Mucosa of rectum (tissue), 2 donors: ENCODE results near the gene S100PBP.

ENCODE experiments used
- H3K27ac ChIP-seq, 2 donors: one replicate each; pipeline ENCODE4 v1.7.0; 2013; ENCODE audit warnings: inconsistent platforms in 2 of 2, low read depth in 2 of 2, low read length in 2 of 2
- H3K27me3 ChIP-seq, 2 donors: one replicate each; pipeline ENCODE4 v1.7.0; 2013; ENCODE audit warnings: low read length in 2 of 2; ENCODE audit not compliant: control insufficient read depth in 2 of 2, insufficient read depth in 2 of 2
- H3K36me3 ChIP-seq, 2 donors: one replicate each; pipeline ENCODE4 v1.7.0; 2013; ENCODE audit warnings: low read length in 2 of 2; ENCODE audit not compliant: control insufficient read depth in 2 of 2, insufficient read depth in 2 of 2
- H3K4me1 ChIP-seq, 2 donors: one replicate each; pipeline ENCODE4 v1.7.0; 2013; ENCODE audit warnings: low read length in 2 of 2, mild to moderate bottlenecking in 1 of 2; ENCODE audit not compliant: control insufficient read depth in 2 of 2, insufficient read depth in 2 of 2
- H3K4me3 ChIP-seq, 2 donors: one replicate each; pipeline ENCODE4 v1.7.0; 2013; ENCODE audit warnings: low read length in 2 of 2
- H3K9ac ChIP-seq, 2 donors: one replicate each; pipeline ENCODE4 v1.7.0; 2013; ENCODE audit warnings: low read length in 2 of 2, low read depth in 1 of 2, mild to moderate bottlenecking in 1 of 2
- H3K9me3 ChIP-seq, 2 donors: one replicate each; pipeline ENCODE4 v1.7.0; 2013; ENCODE audit warnings: low read length in 2 of 2; ENCODE audit not compliant: control insufficient read depth in 2 of 2
- donor health status: healthy.
- donor health status: Normal muscosa, but diverticular disease.

Gene S100PBP

GRCh38 chr1:32906654-32907053, 89.2 kb downstream of the S100PBP start:
- Histone ChIP-seq H3K36me3 (no peaks in the 10 kb centered on the region), H3K27me3 (peaks cover 0 to 3% of the 10 kb centered on the region in 2 donors), H3K4me3 (no peak overlapping the region), H3K9me3 (no peaks in the 10 kb centered on the region), H3K27ac (peak overlapping the region; percentile 91 to 93), H3K9ac (peak overlapping the region in 1 of 2 donors; percentile 46), H3K4me1 (peaks cover 16 to 41% of the 10 kb centered on the region in 2 donors)

- Histone ChIP-seq H3K4me3 (peak overlapping the region in 1 of 2 donors; percentile 26), H3K9me3 (no peaks in the 10 kb centered on the region), H3K9ac (peak overlapping the region in 1 of 2 donors; percentile 48), H3K27ac (peak overlapping the region; percentile 65 to 91), H3K36me3 (no peaks in the 10 kb centered on the region), H3K27me3 (peaks cover 0 to 2% of the 10 kb centered on the region in 2 donors), H3K4me1 (peaks cover 15 to 36% of the 10 kb centered on the region in 2 donors)
Observed at GRCh38 chr1:32907435-32907834, 90.0 kb downstream of the S100PBP start.
